HG03025 (cell line): ENCODE results near the gene RUNX2.
"Not testable (repeated sequence)": the region's sequence is repeated elsewhere in the genome, so short reads cannot be mapped to it uniquely, and the experiment has no call there.

ENCODE experiments used
- ATAC-seq: cut with Tn5 transposase; IDR thresholded peaks from one replicate; pipeline ENCODE4 v1.9.1; 2021; ENCODE audit warnings: mild to moderate bottlenecking, moderate library complexity; ENCODE audit not compliant: unreplicated experiment, low FRiP score

The RUNX2 gene

GRCh38 chr6:45658400-45658799 lies 330.3 kb downstream of the RUNX2 start:
- no peak for ATAC-seq

GRCh38 chr6:45658958-45659357 lies 330.8 kb downstream of the RUNX2 start:
- no peak for ATAC-seq

GRCh38 chr6:45661661-45662060 lies 333.5 kb downstream of the RUNX2 start:
- no peak for ATAC-seq

GRCh38 chr6:45663251-45664221 lies 335.4 kb downstream of the RUNX2 start:
- ATAC-seq: no peak

GRCh38 chr6:45664707-45665106 lies 336.6 kb downstream of the RUNX2 start:
- ATAC-seq: no peak

DNA sequence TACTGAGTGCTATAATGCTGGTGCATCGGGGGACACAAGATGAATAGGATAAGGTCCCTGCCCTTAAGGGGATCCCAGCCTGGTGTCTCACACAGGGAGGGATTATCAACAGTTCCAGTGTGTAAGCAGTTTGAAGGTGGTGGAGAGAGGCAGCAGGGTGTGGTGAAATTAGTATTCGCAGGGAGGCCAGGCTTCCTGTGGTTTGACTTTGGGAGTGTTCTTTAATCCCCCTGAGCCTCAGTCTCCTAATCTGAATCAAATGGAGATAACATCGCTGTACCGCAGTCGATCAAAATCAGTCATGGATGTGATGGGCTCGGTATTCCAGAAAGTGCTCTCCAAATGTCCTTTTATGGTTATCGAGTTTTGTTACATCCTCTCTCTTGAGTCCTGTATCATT lies 337.7 kb downstream of the RUNX2 start:
- ATAC-seq: no peak

GRCh38 chr6:45666846-45667245 lies 338.7 kb downstream of the RUNX2 start:
- no peak for ATAC-seq

GRCh38 chr6:45667300-45667699 lies 339.2 kb downstream of the RUNX2 start:
- ATAC-seq: no peak

GRCh38 chr6:45667766-45668165 lies 339.6 kb downstream of the RUNX2 start:
- no peak for ATAC-seq

DNA sequence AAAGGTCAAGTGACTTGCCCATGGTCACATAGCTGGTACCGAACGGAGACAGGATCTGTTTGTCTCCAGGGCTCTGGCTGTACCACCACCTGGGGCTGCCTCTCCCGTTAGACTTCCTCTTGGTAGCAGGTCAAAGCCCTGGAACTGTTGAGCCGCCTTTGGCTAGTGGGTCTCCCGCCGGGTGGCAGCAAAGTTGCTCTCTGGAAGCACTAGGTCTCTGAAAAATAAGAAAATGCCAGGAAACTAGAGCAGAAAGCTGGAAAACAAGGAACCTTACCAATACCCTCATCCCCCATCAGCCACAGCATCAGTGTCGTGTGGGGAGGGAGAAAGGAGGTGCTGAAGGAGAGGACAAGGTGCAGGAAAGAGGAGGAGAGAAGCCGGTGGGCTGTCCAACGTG lies 340.6 kb downstream of the RUNX2 start:
- no peak for ATAC-seq

GRCh38 chr6:45673167-45673566 lies 345.0 kb downstream of the RUNX2 start:
- not testable (repeated sequence) for ATAC-seq

GRCh38 chr6:45675166-45675565 lies 347.0 kb downstream of the RUNX2 start:
- ATAC-seq: not testable (repeated sequence)

GRCh38 chr6:45675634-45676033 lies 347.5 kb downstream of the RUNX2 start:
- no peak for ATAC-seq

DNA sequence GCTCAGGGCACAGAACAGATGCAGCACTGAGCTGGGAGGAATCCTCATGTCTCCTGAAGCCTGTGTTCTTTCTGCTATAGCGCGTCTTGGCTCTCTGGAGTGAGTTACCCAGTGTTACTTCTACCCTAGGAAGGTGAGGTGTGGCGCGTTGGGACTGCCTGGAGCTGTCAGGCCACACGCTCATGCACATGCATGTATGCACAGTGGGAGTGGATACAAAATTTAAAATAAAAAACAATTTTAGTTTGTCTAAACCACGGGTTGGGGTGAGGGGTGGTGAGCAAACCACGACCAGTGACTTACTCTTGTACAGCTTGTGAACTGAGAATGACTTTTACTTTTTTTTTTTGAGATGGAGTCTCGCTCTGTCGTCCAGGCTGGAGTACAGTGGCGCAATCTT lies 348.2 kb downstream of the RUNX2 start:
- no peak for ATAC-seq

DNA sequence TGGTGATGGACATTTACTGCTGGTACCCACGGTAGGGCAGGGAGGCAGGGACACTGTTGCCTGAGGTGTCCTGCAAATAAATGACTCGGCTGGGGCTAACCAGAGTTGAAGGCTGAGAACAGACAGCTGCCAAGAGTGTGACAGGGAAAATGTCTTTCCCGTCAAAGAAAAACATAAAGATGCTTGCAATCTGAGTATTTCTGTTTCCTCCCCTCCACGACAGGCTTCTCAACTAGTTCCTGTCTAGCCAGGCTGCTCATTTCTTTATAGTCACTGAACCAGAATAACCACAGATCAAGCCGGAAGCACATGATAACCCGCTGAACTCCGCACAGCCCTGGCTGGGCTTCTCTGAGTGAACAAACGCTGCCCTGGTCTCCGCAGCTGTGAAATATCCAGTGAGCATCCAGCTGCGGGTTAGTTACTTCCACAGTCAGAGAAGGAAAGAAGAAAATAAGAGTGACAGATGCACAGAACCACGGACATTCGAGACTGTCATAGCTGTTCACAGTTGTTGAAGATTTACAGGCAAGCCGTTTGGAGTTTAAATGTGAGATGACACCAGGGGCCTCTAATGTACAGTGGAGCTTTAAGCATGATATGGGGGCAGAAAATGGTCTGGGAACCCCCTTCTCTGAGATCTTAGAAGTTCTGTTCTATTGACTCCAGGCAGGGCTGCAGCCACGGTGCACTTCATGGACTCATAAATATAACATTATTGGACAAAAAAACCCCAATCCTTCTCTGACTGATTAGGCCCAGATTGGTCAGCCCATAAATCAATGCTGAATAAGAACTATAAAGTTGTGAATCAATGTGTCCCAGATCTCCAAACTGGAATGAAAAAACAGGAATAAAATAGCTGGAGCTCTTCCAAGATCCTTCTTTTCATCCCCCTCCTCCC lies 349.5 kb downstream of the RUNX2 start:
- ATAC-seq: peak; percentile 55

DNA sequence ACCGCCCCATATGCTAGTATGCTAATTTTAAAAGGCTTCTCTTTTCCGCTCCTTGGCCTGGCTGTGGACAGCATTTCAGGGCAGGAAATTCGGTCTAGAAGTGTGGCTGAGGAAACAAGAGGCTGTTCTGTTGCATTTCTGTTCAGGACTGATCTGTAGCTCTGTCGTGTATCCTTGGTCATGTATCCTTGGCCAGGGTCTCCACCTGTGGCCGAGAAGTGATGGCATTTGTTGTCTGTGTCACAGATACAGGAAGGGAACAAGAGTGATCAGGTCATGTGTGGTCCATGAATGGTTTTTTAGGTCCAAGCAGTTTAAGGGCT lies 350.1 kb downstream of the RUNX2 start:
- ATAC-seq: no peak

- ATAC-seq: no peak
These were observed 351.0 kb downstream of the RUNX2 start for GRCh38 chr6:45679163-45679562.

DNA sequence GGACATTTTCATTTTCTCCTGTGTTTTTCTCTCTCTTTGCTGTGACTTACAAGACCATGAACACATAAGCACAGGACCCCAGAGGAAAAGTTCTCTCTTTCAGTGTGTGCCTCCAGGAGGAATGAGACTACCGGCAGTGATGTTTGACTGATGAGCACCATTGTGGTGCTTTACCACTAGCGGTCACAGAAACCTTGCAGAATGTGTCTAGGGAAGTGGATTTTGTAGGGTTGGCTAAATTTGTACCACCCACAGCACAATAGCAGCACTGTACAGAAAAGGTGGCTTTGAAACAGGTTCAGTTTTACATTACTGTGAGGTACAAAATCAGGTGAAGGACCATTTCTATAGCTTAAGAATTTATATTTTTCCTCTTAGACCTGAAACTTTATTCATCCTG lies 351.5 kb downstream of the RUNX2 start:
- no peak for ATAC-seq

DNA sequence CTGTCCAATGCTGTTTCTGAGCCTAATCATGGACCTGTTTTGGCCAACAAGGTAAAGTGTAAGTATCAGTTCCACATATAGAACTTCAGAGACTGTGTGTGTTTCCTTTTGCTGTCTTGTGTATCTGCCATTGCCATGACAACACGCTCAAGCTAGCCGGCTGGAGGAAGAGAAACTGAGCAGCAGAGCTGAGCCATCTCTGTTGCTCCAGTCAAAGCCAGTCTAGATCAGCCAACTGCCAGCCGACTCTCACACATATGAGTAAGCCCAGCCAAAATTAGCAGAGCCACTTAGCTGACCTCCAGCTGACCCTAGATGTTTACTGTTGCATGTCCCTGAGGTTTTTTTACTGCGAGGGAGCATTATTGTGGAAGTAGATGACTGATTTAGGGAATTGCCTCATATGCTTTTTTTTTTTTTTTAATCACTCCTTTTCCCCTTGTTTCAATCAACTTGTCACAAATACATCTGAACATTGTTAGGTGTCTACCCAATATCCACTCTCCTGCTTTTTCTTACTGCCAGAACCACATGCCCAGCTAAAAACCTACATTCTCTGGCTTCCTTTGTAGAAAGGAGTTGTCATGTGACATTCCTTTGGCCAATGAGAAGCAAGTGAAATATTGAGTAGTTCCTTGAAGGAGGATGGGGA lies 353.9 kb downstream of the RUNX2 start:
- peak; percentile 94 for ATAC-seq

DNA sequence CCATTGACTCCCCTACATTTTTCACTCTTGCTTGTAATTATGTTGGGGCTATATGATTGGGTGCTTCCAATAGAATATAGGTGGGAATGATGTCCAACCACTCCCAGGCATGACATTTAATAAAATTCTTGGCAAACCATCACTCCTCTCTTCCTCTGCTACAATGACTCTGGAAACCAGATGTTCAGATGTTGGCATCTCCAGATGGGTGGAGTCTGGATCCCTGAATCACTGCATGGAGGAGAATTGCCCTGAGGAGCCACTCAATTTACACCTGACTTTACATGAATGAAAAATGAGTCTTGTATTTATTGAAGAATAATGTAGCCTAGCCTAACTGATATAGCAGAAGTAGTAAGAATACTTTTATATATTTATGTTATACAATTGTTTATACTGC lies 356.3 kb downstream of the RUNX2 start:
- ATAC-seq: no peak

DNA sequence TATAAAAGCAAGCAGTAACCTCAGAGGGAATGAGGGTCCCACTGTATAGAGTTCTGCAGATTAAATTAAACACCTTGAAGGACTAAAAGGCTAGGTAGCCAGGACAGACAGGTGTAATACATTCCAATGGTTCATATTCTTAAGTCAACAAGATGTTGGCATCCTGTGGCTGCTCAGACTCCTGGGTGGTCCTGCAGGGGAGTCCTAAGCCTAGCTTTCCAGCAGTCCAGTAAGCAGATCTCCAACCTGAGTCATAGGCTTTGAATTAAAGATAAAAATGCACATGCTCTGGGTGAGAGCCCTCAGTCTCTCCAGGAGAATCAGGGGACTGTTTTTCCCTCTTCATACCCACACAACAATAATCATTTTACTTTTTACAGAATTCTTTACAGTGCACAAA lies 356.9 kb downstream of the RUNX2 start:
- no peak for ATAC-seq
